Breast epithelium (tissue), 4 donors: ENCODE measurements around the gene PRICKLE4. TPM values are rescaled to one million over a fixed set of nuclear protein-coding genes. Genes with fewer than 3 reads are reported as not detected.

Experiments used
- DNase-seq, 2 donors: peaks; one replicate each; pipeline ENCODE4 v3.0.0-alpha.2; 2019; ENCODE audit warnings: low spot score in 2 of 2
- H3K27ac ChIP-seq, 2 donors: fragments of 200-600 bp; sonication (generic) in 1 of 2; one replicate each; pipeline ENCODE4 v1.5.1; 2016 to 2019; ENCODE audit warnings: mild to moderate bottlenecking in 1 of 2
- H3K27me3 ChIP-seq, 2 donors: fragments of 200-600 bp; sonication (generic) in 1 of 2; one replicate each; pipeline versions ENCODE4 v1.5.1 to v1.6.0; 2017 to 2019; ENCODE audit warnings: control low read depth in 1 of 2, mild to moderate bottlenecking in 1 of 2
- H3K36me3 ChIP-seq: fragments of 200-600 bp; one replicate; pipeline ENCODE4 v1.5.1; 2019
- H3K4me1 ChIP-seq, 2 donors: fragments of 200-600 bp; sonication (generic); one replicate each; pipeline ENCODE4 v1.5.1; 2016 to 2019; ENCODE audit warnings: control low read depth in 1 of 2
- H3K4me3 ChIP-seq, 3 donors: fragments of 200-600 bp; sonication (generic); 1 replicate in 2 of 3; 2 replicates in 1 of 3; pipeline ENCODE4 v1.5.1; 2016 to 2019; ENCODE audit warnings: mild to moderate bottlenecking in 3 of 3, moderate library complexity in 2 of 3
- H3K9me3 ChIP-seq, 2 donors: fragments of 200-600 bp; sonication (generic) in 1 of 2; one replicate each; pipeline ENCODE4 v1.5.1; 2016 to 2019; ENCODE audit warnings: control low read depth in 1 of 2
- CTCF ChIP-seq, 3 donors: fragments of 450-650 bp; IDR thresholded peaks; one replicate each; pipeline ENCODE4 v1.5.1; 2016 to 2017; ENCODE audit warnings: antibody characterized with exemption in 3 of 3, mild to moderate bottlenecking in 3 of 3, moderate library complexity in 3 of 3
- POLR2A ChIP-seq: fragments of 450-650 bp; IDR thresholded peaks from one replicate; pipeline ENCODE4 v1.6.1; 2016; ENCODE audit warnings: antibody characterized with exemption, mild to moderate bottlenecking, moderate library complexity
- POLR2AphosphoS5 ChIP-seq, 3 donors: sonication (generic); formaldehyde crosslinking; IDR thresholded peaks; one replicate each; pipeline ENCODE4 v1.6.1; 2017; ENCODE audit warnings: antibody characterized with exemption in 3 of 3
- intact Hi-C: fragments of 100-400 bp; cut with DNase I; formaldehyde crosslinking; loops from one replicate; pipeline ENCODE4 v1.15.1; 2023; ENCODE audit warnings: low total_unique reads
- total RNA-seq, 3 donors: library from RNA; depleted of rRNA; stranded (reverse); fragments of >200 nt; gene quantifications; one replicate each; pipeline ENCODE4 v1.1.0, GENCODE V29; 2016

Gene PRICKLE4
- total RNA-seq, 3 donors from 2014 or later: 0.80 to 5.3 (median 3.3) TPM

GRCh38 chr6:41813469-41813868 is 32.9 kb downstream of the PRICKLE4 start:
- no peaks in the 10 kb centered on the region for H3K36me3 ChIP-seq
- intact Hi-C loops: no loop called here
- H3K9me3 ChIP-seq: no peaks in the 10 kb centered on the region

DNA sequence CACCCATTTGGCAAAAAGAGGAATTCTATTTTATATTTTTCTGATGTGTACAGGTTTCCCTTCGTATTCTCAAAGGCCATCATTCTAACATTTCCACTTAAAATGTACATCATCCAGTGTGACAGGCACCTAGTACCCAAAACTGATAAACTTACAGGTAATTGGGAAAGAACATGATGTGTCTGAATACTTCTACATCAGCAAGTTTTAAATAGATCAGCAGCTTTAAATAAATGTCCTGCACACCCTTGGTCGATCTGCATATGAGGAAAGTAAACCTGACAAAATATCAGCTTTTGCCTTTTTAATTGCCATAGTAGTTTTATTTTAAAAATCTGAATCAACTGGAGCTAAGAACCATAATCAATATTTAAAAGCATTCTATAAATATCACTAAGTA is 33.4 kb downstream of the PRICKLE4 start:
- Histone ChIP-seq H3K9me3 (no peaks in the 10 kb centered on the region), H3K36me3 (no peaks in the 10 kb centered on the region), H3K4me1 (no peaks in the 10 kb centered on the region), H3K27me3 (no peaks in the 10 kb centered on the region), H3K27ac (no peak overlapping the region), H3K4me3 (no peak overlapping the region)
- TF ChIP-seq POLR2AphosphoS5 (IDR thresholded peaks at IDR 0.05) (no peak), POLR2A (no peak), CTCF (IDR thresholded peaks at IDR 0.05) (no peak)
- no peak for DNase-seq
- intact Hi-C loops: no loop called here

More at GRCh38 chr6:41813469-41813868, 32.9 kb downstream of the PRICKLE4 start:
- no peak for DNase-seq
- Histone ChIP-seq H3K27me3 (no peaks in the 10 kb centered on the region), H3K4me1 (no peaks in the 10 kb centered on the region), H3K27ac (no peak overlapping the region), H3K4me3 (no peak overlapping the region)
- TF ChIP-seq POLR2A (no peak), POLR2AphosphoS5 (IDR thresholded peaks at IDR 0.05) (no peak), CTCF (IDR thresholded peaks at IDR 0.05) (no peak)

- Histone ChIP-seq H3K4me1 (no peaks in the 10 kb centered on the region), H3K9me3 (no peaks in the 10 kb centered on the region), H3K27ac (no peak overlapping the region), H3K27me3 (no peaks in the 10 kb centered on the region), H3K4me3 (no peak overlapping the region), H3K36me3 (no peaks in the 10 kb centered on the region)
- TF ChIP-seq POLR2AphosphoS5 (IDR thresholded peaks at IDR 0.05) (no peak), CTCF (IDR thresholded peaks at IDR 0.05) (no peak), POLR2A (no peak)
- intact Hi-C loops: no loop called here
- no peak for DNase-seq
These were observed 34.0 kb downstream of the PRICKLE4 start for GRCh38 chr6:41814629-41815028.

DNA sequence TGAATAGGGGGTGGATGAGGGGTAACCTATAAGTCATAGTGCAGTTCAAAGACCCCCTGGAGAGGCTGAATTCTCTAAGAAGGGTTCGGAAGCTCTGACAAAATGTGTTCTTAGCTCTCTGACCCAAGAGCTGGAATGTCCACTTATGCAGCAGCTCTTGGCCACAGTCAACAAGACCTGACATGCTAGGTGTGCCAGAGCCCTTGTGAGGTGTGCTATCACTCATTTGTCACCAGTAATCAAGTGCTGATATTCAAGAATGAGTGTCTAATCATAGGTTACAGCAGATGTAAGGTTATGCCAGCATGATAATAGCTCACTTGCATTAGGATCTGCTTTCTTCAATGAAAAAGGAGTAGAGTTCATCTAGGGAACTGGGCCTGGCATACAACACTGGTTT is 35.0 kb downstream of the PRICKLE4 start:
- TF ChIP-seq CTCF (IDR thresholded peaks at IDR 0.05) (no peak), POLR2AphosphoS5 (IDR thresholded peaks at IDR 0.05) (no peak), POLR2A (no peak)
- no peaks in the 10 kb centered on the region for H3K36me3 ChIP-seq
- no peaks in the 10 kb centered on the region for H3K27me3 ChIP-seq
- no peak overlapping the region for H3K4me3 ChIP-seq
- no peaks in the 10 kb centered on the region for H3K9me3 ChIP-seq
- DNase-seq: no peak
- H3K27ac ChIP-seq: no peak overlapping the region
- intact Hi-C loops: no loop called here
- no peaks in the 10 kb centered on the region for H3K4me1 ChIP-seq

GRCh38 chr6:41818271-41819054 is 37.9 kb downstream of the PRICKLE4 start:
- H3K27me3 ChIP-seq: no peaks in the 10 kb centered on the region
- no peak for DNase-seq
- no peaks in the 10 kb centered on the region for H3K9me3 ChIP-seq
- no peak overlapping the region for H3K27ac ChIP-seq
- no peaks in the 10 kb centered on the region for H3K4me1 ChIP-seq
- H3K36me3 ChIP-seq: no peaks in the 10 kb centered on the region
- no peak overlapping the region for H3K4me3 ChIP-seq
- intact Hi-C loops: no loop called here
- TF ChIP-seq POLR2AphosphoS5 (IDR thresholded peaks at IDR 0.05) (no peak), CTCF (IDR thresholded peaks at IDR 0.05) (no peak), POLR2A (no peak)
